Astrocyte of the spinal cord (primary cell): ENCODE data around the gene STAT3.

Experiments
- DNase-seq: peaks from one replicate; pipeline ENCODE4 v3.0.0; 2011; ENCODE audit warnings: low read depth, low spot score
- H3K4me3 ChIP-seq: 2 replicates; pipeline ENCODE4 v1.5.1; 2011; ENCODE audit warnings: low read depth, mild to moderate bottlenecking, low read length, moderate library complexity
- in situ Hi-C: cut with HindIII; loops from 2 replicates; pipeline ENCODE4 v1.10.0; 2017; ENCODE audit warnings: low sequenced_read_pairs
- TF ChIP-seq, protein P1 (sequence below): IDR thresholded peaks from 2 replicates; pipeline ENCODE4 v1.5.1; 2012; ENCODE audit warnings: low read depth, mild to moderate bottlenecking, low read length, inconsistent platforms

The STAT3 gene

DNA sequence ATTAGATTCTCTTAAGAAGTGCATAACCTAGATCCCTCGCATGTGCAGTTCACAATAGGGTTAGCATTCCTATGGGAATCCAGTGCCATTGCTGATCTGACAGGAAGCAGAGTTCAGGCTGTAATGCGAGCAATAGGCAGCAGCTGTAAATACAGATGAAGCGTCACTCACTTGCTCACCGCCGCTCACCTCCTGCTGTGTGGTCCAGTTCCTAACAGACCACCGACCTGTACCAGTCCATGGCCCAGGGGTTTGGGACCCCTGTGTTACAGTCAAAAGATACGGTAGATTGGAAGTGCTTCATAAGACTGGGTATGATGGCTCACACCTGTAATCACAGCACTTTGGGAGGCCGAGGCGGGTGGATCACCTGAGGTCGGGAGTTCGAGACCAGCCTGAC lies 97.1 kb downstream of the STAT3 start:
- DNase-seq, result no peak
- TF ChIP-seq, protein P1, sequence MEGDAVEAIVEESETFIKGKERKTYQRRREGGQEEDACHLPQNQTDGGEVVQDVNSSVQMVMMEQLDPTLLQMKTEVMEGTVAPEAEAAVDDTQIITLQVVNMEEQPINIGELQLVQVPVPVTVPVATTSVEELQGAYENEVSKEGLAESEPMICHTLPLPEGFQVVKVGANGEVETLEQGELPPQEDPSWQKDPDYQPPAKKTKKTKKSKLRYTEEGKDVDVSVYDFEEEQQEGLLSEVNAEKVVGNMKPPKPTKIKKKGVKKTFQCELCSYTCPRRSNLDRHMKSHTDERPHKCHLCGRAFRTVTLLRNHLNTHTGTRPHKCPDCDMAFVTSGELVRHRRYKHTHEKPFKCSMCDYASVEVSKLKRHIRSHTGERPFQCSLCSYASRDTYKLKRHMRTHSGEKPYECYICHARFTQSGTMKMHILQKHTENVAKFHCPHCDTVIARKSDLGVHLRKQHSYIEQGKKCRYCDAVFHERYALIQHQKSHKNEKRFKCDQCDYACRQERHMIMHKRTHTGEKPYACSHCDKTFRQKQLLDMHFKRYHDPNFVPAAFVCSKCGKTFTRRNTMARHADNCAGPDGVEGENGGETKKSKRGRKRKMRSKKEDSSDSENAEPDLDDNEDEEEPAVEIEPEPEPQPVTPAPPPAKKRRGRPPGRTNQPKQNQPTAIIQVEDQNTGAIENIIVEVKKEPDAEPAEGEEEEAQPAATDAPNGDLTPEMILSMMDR, result no peak
- no peak overlapping the region for H3K4me3 ChIP-seq
- in situ Hi-C loops, result no loop called here

DNA sequence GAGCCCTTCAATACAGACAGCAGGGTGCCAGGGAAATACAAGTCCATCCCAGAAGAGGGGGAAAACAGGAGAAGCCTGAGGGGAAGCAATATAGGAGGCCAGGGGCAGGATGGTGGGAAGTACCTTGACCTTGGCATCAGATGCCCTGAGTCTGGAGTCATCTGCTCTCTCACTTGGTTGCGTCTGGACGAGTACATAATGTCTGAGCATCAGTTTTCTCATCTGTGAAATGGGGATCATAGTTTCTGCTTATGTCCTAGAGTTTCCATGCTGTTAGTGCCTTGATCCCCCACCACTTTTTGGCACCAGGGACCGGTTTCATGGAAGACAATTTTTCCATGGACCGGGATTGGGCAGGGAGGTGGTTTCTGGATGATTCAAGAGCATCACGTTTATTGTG lies 97.7 kb downstream of the STAT3 start:
- H3K4me3 ChIP-seq, result no peak overlapping the region
- in situ Hi-C loops, result no loop called here
- TF ChIP-seq, protein P1, result no peak
- no peak for DNase-seq

DNA sequence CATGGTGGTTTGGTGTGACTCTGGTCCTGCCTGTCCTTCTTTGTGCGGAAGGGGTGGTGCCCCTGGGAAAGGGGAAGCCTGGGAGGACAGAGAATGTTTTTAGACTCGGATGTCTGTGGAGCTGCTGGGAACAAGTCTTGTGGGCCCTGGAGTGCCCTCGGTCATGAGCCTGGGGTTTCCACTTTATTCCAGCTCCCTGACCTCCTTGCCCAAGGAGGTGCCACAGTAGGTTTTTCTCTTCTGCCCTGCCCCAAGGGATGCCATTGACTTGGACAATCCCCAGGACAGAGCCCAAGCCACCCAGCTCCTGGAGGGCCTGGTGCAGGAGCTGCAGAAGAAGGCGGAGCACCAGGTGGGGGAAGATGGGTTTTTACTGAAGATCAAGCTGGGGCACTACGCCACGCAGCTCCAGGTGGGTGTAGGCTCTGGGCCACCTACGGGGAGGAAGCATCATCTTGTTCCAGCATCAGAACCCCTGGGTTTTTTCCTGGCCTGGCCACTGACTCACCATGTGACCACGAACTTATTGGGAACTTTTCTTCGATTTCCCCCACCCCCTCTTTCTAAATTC lies 98.5 kb downstream of the STAT3 start:
- no peak overlapping the region for H3K4me3 ChIP-seq
- in situ Hi-C loops, result no loop called here
- TF ChIP-seq, protein P1, result no peak
- DNase-seq, result no peak

DNA sequence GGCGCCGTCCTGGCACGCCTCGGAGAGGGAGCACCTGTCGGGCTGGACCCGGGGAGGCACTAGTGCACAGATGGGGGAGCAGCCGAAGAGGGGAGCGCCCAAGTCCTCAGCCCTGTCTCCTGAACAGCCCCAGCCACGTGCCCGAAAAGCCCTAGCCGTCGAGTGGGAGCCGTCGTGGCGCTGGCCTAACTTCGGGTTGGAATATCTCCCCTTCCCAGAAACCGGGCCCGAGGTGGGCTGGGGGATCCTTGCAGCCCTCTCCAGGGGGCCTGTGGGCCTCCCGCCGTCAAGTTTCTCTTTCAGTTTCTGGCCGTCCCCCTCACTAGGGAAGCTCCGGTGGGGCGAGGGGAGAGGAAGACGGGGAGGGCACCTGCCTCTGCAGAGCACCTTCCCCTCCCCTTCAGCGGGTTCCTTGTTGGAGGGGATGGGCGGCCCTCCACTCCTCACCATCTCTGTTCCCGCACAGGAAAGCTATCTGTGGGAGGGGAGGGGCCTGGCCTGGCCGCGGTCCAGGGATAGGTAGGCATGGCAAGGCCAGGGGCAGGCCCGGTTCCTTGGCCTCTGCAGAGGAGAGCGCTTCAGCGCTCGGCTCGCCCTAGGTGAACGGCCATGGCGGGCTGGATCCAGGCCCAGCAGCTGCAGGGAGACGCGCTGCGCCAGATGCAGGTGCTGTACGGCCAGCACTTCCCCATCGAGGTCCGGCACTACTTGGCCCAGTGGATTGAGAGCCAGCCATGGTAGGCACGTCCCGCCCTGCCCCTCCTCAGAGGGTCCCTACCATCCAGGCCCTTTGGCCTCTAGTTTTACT lies 99.2 kb downstream of the STAT3 start:
- no peak for DNase-seq
- TF ChIP-seq, protein P1, result no peak
- peak overlapping the region; percentile 30 for H3K4me3 ChIP-seq
- in situ Hi-C loops, result no loop called here

DNA sequence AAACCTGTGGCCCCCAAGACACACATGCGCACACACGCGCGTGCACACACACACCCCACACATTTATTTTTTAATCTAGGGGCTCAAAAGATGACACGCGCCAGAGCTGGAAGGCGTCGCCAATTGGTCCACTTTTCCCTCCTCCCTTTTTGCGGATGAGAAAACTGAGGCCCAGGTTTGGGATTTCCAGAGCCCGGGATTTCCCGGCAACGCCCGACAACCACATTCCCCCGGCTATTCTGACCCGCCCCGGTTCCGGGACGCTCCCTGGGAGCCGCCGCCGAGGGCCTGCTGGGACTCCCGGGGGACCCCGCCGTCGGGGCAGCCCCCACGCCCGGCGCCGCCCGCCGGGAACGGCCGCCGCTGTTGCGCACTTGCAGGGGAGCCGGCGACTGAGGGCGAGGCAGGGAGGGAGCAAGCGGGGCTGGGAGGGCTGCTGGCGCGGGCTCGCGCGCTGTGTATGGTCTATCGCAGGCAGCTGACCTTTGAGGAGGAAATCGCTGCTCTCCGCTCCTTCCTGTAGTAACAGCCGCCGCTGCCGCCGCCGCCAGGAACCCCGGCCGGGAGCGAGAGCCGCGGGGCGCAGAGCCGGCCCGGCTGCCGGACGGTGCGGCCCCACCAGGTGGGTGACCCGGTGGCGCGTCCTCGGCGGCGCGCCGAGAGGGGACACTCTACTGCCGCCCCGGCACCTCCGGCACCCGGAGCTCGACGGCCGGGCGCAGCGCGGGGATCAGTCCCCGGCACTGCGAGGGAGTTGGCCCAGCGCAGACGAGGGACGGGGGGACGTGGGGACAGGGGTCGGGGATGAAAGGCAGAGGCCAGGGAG lies 100.1 kb downstream of the STAT3 start, which contains the start of gene STAT5A:
Gene STAT5A, plus strand, starts transcription at position 522 of the 826 bp plus-strand sequence. CDS start 914 bp downstream, outside the sequence.
- DNase-seq, result peak; percentile 69
- TF ChIP-seq, protein P1, result no peak
- in situ Hi-C loops, result no loop called here
- peak within 1 kb of the TSS; percentile 30 for H3K4me3 ChIP-seq

DNA sequence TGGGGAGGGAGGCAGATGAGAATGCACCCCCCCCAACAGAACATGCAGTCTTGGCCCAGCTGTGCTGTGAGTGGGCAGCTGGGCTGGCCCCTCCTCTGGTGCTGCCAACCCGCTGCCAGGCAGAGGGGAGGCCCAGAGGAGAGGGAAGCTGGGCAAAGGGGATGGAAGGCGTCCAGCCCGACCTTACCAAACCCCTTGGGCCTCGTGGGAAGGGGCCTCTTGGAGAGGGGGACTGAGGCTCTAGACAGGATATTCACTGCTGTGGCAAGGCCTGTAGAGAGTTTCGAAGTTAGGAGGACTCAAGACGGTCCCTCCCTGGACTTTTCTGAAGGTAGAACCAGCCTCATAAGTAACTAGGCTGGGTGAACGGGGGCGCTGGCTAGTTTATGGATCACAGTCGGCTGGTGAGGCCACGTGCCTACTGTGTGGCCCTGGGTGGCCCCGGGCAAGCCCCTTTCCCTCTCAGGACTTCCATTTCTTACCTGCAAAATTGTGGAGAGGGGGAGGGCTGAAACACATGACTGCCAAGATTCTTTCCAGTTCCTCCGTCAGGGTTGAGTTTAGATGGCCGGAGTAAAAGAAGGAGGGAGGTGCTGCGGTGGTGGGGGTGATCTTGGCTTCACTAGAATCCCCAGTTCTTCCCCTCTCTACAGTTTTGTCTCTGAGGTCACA lies 100.8 kb downstream of the STAT3 start:
- DNase-seq, result no peak
- in situ Hi-C loops, result no loop called here
- TF ChIP-seq, protein P1, result no peak
- H3K4me3 ChIP-seq, result no peak overlapping the region
